GM21723 (cell line): Measurements from ENCODE around the gene SKAP1.
"Not testable (repeated sequence)": the region's sequence is repeated elsewhere in the genome, so short reads cannot be mapped to it uniquely, and the experiment has no call there.

Experiments used
- ATAC-seq: cut with Tn5 transposase; IDR thresholded peaks from one replicate; pipeline ENCODE4 v1.9.1; 2021; ENCODE audit warnings: mild to moderate bottlenecking, moderate library complexity; ENCODE audit not compliant: unreplicated experiment

The SKAP1 gene

GRCh38 chr17:48374650-48375230 is 55.3 kb downstream of the SKAP1 start:
- ATAC-seq, result no peak

- no peak for ATAC-seq
Observed at GRCh38 chr17:48373883-48374282, 56.1 kb downstream of the SKAP1 start.

DNA sequence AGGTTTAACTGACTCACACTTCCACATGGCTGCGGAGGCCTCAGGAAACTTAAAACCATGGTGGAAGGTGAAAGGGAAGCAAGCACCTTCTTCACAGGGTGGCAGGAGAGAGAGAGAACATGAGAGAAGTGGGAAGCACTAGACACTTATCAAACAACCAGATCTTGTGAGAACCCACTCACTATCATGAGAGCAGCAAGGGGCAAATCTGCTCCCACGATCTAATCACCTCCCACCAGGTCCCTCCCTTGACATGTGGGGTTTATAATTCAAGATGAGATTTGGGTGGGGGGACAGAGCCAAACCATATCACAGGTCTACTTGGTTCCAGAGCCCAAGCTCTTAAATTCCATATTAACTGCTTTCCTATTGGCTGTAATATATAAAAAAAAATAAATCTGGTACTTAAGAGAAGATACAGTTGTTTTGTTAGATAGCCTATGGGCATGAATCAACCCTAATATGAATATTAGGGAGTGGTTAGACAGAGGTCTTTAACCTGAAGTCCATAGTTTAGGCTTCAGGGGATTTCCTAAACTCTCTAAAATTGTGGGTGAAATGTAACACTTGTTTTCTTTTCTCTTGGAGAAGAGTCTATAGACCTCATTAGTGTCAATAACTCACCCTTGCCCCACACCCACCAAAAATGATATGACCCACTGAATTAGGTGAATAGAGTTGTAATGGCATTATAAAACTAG is 56.7 kb downstream of the SKAP1 start:
- ATAC-seq, result no peak

DNA sequence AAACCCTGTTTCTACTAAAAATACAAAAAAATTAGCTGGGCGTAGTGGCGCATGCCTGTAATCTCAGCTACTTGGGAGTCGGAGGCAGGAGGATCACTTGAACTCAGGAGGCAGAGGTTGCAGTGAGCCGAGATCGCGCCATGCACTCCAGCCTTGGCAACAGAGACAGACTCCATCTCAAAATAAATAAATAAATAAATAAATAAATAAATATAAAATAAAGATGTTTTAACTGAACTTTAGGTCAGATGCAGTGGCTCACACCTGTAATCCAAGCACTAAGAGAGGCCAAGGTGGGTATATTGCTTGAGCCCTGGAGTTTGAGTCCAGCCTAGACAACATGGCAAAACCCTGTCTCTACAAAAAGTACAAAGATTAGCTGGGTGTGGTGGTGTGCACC is 61.0 kb downstream of the SKAP1 start:
- not testable (repeated sequence) for ATAC-seq

DNA sequence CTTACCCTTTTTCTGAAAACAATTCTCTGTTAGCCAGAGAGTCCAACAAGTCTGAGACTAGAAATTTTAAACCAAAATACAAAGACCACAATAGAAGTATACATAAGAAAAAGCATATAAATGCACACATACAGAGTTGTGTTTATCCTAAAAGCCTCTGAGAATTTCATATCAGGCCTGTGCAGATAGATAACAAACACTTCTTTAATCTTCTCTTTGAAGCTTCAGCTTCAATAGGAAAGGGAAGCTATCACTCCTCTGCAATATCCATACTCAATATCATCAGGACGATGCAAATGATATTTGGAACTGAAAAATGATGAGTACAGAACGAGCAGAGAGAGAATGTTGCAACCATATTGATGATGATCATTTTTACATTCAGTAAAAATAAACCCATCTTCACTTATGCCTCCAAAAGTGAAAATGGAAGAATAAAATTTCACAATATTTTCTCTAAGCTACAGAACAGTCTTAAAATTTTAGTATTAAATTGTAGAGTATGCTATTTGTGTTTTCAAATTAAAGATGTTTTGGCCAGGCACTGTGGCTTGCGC is 61.6 kb downstream of the SKAP1 start:
- ATAC-seq, result no peak

DNA sequence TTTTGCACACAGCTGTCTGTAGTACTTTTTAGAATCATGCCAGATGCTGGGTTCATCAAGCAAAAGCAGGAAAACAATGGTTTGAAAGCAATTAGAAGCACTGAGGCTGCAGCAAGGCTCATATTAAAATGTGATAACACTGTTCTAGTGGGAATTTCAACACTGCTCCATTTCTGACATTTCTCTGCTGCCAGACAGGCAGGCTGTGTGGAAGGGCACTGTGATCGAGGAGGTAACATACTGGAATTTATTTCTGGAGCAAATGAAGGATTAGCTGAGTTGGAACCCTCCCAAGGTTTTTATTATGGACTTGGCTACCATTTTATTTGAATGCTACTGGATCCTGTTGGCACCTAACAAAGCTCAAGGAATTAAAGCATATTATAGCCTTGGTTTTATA is 66.9 kb downstream of the SKAP1 start:
- no peak for ATAC-seq

DNA sequence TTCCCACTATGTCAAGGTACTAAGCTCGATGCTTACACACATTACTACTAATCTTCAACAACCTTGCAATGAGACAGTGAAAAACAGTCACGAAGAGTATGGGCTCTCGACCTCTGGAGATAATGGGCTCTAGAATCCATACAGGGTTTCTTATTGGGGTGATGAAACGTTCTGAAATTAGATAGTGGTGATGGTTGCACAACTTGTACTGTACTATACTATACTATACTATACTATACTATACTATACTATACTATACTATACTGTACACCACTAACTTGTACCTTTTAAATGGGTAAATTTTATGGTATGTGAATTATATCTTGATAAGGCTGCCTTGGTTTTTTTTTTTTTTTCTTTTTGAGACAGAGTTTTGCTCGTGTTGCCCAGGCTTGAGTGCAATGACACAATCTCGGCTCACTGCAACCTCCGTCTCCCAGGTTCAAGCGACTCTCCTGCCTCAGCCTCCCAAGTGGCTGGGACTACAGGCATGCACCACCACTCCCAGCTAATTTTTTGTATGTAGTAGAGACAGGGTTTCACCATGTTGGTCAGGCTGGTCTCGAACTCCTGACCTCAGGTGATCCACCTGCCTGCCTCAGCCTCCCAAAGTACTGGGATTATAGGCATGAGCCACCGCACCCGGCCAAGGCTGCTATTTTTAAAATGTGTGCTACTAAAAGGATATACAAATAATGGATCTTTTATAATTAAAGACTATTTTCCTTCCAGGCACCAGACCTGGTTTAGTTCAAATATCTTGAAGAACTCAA is 69.0 kb downstream of the SKAP1 start:
- not testable (repeated sequence) for ATAC-seq

DNA sequence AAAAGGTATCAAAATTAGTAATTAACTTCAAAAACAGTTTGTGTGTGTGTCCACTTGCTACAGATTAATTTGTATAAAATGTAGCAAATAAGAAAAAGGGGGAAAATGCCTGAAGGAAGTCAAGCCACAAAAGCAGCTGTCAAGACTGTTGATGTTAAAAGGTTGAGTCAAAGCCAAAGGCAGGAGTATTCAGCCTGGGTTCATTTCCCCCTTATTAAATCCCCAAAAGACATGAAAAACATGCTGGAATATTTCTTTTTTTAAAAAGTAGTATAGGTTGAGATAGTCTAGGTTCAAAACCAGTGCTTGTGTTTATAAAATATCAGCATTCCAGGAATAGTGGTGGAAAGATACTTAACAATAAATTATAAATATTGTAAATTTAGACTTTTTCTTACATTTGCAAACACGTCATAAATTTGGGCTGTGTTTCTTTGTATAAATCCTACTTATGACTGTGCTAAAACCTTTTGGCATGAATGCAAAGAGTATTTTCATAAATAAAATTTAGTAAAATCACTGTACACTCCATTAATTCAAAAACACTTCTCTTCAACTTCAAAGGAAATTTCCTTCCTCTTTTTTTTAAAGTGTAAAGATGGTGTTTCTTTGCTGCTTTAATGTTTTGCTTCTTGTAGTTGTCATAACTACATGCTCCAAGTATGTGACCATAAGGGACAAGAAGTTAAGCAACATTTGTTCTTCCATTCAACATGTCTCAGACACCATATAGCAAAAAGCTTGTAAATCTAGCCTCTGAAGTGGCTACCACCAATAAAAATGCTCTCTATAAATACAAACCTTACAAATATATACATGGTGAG is 72.0 kb downstream of the SKAP1 start:
- ATAC-seq, result no peak

- no peak for ATAC-seq
Observed at GRCh38 chr17:48356866-48357265, 73.1 kb downstream of the SKAP1 start.

DNA sequence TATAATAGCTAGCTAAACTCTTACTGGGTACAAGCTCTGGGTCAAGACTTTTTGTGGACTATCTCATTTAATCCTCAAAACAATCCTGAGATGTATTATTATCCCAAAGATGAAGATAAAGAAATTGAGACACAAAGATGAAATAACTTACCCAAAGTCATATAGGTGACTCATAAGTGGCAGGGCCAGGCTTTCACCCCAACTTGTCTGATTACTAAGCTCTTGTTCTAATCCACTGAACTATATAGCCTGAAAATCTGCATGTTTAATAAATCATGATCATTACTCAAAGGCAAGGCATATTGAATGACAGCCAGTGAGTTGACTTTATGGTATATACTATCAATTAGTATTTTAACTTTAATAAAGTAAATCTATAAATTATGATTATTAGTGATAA is 77.4 kb downstream of the SKAP1 start:
- no peak for ATAC-seq

GRCh38 chr17:48351911-48352332 is 78.1 kb downstream of the SKAP1 start:
- no peak for ATAC-seq

GRCh38 chr17:48348352-48348751 is 81.7 kb downstream of the SKAP1 start:
- no peak for ATAC-seq

GRCh38 chr17:48347177-48347576 is 82.8 kb downstream of the SKAP1 start:
- no peak for ATAC-seq

DNA sequence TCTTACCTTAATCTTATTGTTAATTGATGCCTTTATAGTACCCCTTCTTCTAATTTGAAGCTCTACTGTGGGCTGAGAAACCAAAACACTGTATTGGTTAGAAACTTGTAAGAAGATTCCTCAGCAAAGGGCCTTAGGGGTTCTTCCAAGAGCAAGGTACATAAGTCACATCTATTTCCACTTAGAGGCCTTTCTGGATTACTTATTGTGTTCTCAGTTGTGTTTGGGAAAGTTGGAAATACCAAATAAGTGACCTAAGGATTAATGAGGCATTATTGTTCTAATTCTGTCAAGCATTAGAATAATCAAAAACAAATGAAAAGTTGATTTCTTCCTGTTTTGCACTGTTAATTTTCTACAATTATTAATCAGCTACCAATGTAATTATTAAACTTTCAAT is 85.8 kb downstream of the SKAP1 start:
- no peak for ATAC-seq

DNA sequence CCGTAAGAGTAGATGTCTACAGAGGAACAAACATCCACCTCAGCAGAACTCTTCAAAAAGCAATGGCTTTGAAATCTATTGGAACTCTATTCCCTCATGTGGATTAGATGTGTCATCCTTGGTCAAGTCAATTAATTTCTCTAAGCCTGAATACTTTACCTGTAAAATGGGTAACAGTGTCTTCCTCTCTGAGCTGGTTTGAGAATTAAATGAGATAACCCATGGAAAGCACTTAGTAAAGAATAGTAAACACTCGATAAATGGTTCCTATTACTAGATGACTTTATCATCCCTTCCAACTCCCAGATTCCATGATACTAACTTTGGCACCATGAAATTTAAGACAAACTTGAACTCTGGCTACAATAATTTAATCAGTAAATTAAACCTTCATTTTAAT is 89.1 kb downstream of the SKAP1 start:
- no peak for ATAC-seq

- no peak for ATAC-seq
Observed at GRCh38 chr17:48338720-48339119, 91.3 kb downstream of the SKAP1 start.

DNA sequence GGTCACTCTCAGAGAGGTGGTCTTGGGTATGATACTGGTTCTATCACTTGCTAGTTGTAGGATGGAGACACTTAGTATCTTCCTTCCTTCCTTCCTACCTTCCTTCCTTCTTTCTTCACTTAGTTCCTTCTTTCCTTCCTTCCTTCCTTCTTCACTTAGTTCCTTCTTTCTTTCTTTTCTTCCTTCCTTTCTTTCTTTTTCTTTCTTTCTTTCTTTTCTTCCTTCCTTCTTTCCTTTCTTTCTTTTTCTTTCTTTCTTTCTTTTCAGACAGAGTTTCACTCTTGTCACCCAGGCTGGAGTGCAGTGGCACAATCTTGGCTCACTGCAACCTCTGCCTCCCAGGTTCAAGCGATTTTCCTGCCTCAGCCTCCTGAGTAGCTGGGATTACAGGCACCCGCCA is 92.1 kb downstream of the SKAP1 start:
- not testable (repeated sequence) for ATAC-seq

GRCh38 chr17:48336986-48337385 is 93.0 kb downstream of the SKAP1 start:
- ATAC-seq, result no peak

DNA sequence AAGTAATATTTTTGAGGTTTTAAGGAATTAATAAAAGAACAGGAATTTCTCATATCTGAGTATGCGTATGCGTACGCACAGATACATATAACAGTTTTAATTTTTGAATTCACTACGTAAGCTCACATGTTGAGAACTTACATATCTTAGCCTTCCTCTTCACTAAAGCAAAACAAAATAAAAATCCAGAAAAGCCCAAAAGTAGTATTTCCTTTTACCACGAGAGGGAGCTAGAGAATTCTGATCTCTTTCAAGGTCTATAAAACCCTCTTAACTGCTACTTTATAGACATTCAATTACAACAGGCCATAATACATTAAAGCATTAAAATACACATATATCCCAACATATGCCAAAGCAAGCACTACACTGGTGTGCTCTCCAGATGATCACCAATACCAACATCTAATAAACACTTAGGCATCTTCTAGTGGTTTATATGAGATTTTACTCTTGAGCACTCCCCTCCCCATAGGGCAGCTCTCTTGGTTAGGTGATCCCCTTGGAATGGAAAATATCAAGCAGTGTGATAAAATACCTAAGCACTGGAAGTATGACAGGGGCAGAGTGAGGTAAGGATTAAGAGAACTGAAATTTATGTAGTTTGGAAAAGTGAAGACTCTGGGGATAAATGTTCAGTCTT is 94.0 kb downstream of the SKAP1 start:
- no peak for ATAC-seq

GRCh38 chr17:48335146-48335784 is 94.7 kb downstream of the SKAP1 start:
- no peak for ATAC-seq
